ENCODE results near the gene CEP20. TPM values are rescaled to one million over a fixed set of nuclear protein-coding genes. Genes with fewer than 3 reads are reported as not detected.

The CEP20 gene
- total and polyA plus RNA-seq, 12 donors: 15.2 to 63.8 (median 33.5) TPM

DNA sequence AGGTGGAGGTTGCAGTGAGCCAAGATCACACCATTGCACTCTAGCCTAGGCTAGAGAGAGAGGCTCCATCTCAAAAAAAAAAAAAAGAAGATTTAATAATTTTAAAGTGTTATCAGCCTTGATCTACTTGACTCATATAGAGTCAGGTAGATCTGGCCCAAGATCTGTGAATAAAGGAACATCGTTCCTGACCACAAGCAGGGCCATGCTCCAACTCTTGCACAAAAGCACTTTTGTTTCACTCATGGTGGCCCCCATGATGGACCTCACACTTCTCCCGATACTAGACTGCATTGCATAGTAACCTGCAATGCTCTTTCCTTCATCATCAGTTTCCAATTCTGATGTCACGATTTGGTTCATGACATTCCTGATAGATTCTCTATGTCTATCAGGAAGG, 26.4 kb downstream of the CEP20 start:
- no peak for DNase-seq
- 78 to 94% (median 81%) methylated on average over 3 of the region's 3 CpGs for whole genome bisulfite sequencing, 4 donors
- H3K4me1 ChIP-seq (replicated peaks in 1 of 2): peaks cover 7 to 15% of the 10 kb centered on the region in 2 donors
- H3K27ac ChIP-seq: no peak overlapping the region
- peaks cover 11% of the 10 kb centered on the region for H3K27me3 ChIP-seq
- peaks cover 0 to 9% of the 10 kb centered on the region in 2 donors for H3K36me3 ChIP-seq (replicated peaks in 1 of 2)
- intact Hi-C loops (cut with DNase I): no loop called here
- TF ChIP-seq POLR2A (IDR thresholded peaks at IDR 0.05) (no peak), CTCF (IDR thresholded peaks at IDR 0.05) (no peak)
- no peak overlapping the region for H3K4me3 ChIP-seq
- no peaks in the 10 kb centered on the region for H3K9me3 ChIP-seq (replicated peaks in 1 of 3)

DNA sequence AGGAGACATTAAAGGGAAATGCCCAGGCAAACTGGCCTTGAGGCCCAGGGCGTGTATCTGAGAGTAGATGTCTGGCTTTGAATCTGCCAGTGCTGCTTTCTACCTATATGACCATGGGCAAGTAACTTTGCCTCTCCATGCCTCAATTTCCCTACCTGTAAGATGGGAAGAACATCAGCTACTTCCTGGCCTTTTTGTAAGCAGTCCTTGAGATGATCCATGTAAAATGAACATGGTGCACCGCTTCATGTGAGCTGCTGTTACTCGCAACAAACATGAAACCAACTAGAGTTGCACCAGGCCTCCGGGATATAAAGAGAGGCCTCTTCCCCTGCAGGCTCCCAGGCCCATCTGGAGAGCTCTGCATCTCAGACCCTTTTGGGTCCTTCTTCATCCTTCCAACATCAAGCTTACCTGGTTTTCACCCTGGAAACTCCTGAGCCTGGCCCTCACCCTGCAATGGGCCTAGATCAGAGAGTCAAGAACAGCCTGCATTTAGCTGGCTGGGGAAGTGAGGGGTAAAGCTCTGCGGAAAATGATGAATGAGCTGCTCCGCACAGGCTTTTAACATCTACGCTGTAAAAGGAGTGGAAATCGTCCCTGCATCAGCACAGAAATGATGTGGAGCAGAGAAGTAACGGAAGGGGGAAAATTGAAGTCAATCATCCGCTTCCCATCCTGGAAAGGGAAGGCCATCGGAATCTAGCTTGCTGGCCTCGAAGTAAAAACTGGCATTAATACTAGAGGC, 29.3 kb downstream of the CEP20 start:
- H3K9me3 ChIP-seq (replicated peaks in 1 of 3): no peaks in the 10 kb centered on the region
- DNase-seq: no peak
- intact Hi-C loops (cut with DNase I): no loop called here
- H3K4me3 ChIP-seq: no peak overlapping the region
- H3K27ac ChIP-seq: no peak overlapping the region
- TF ChIP-seq CTCF (IDR thresholded peaks at IDR 0.05) (no peak), POLR2A (IDR thresholded peaks at IDR 0.05) (no peak)
- H3K4me1 ChIP-seq (replicated peaks in 1 of 2): peaks cover 9 to 16% of the 10 kb centered on the region in 2 donors
- 90 to 93% (median 92%) methylated on average over 12 of the region's 12 CpGs for WGBS, 4 donors
- peaks cover 20% of the 10 kb centered on the region for H3K27me3 ChIP-seq
- H3K36me3 ChIP-seq (replicated peaks in 1 of 2): no peaks in the 10 kb centered on the region

- no peaks in the 10 kb centered on the region for H3K36me3 ChIP-seq (replicated peaks in 1 of 2)
- no peaks in the 10 kb centered on the region for H3K9me3 ChIP-seq (replicated peaks in 1 of 3)
- DNase-seq: peak in 6 of 7 donors; percentile 20 to 62 (median 26)
- H3K4me1 ChIP-seq (replicated peaks in 1 of 2): peaks cover 9 to 16% of the 10 kb centered on the region in 2 donors
- whole genome bisulfite sequencing, 4 donors: 1 to 2% (median 1%) methylated on average over 21 to 55 of the region's 55 CpGs
- H3K4me3 ChIP-seq: peak overlapping the region in 1 of 4 donors; percentile 56
- no peak overlapping the region for H3K27ac ChIP-seq
- peaks cover 20% of the 10 kb centered on the region for H3K27me3 ChIP-seq
- intact Hi-C loops (cut with DNase I): no loop called here
- TF ChIP-seq POLR2A (IDR thresholded peaks at IDR 0.05) (no peak), CTCF (IDR thresholded peaks at IDR 0.05) (no peak)
These were observed 30.5 kb downstream of the CEP20 start for GRCh38 chr16:15857724-15858560.

DNA sequence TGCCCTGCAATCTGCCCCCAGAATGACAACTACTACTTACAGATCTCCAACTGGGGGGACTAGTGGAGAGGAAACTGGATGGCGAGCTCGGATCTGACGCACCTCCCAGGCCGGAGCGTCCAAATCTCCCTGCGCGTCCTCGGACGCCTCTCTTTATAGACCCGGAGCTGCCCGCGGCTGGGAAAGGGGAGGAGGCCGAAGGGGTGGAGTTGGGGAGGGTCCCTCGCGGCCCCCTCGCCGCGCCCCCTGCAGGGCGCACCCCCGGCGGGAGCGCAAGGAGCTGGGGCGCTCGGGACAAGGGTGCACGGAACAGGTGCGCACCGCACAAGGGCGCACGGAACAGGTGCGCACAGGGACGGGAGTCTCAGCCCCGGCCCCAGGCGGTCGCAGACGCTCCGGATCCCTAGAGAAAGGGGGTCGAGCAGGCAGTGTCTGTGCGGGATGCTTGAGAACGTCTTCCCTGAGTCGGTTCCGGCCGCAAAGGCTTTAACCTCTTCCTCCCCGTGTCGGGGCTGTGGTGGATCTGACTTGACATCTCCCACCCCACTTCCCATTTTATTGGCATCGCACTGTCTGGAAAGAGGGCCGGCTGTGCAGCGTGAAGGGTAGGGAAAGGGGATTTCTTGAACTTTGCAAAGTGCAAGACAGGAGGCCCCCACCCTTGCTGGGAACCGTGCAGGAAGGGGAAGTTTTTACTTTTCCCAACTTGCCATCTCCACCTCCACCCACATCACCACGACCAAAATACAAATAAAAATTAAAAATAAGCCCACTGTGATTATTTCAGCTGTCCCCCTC, 31.3 kb downstream of the CEP20 start, which contains the start of gene MYH11:
Gene MYH11 (minus strand): TSS at position 128 of the 798 bp plus-strand sequence. CDS start 18,776 bp downstream, outside the sequence.
- Histone ChIP-seq H3K27me3 (peaks cover 20% of the 10 kb centered on the region), H3K36me3 (replicated peaks in 1 of 2) (no peaks in the 10 kb centered on the region), H3K4me3 (peak within 1 kb of the TSS in 1 of 4 donors; percentile 56), H3K27ac (no peak within 1 kb of the TSS), H3K4me1 (replicated peaks in 1 of 2) (peaks cover 9 to 16% of the 10 kb centered on the region in 2 donors), H3K9me3 (replicated peaks in 1 of 3) (no peaks in the 10 kb centered on the region)
- 0 to 2% (median 1%) methylated on average over 15 to 48 of the region's 49 CpGs for WGBS, 4 donors
- no peak for TF ChIP-seq CTCF (IDR thresholded peaks at IDR 0.05)
- TF ChIP-seq POLR2A (IDR thresholded peaks at IDR 0.05): no peak
- intact Hi-C loops (cut with DNase I): no loop called here
- DNase-seq: no peak

Data from adrenal gland (tissue), 12 donors.